ENCODE data around the gene LRRC49. TPM values are rescaled to one million over a fixed set of nuclear protein-coding genes. Genes with fewer than 3 reads are reported as not detected.

Gene LRRC49
- total RNA-seq, 6 experiments from 2014 or later: 0.25 to 0.79 (median 0.57) TPM

- DNase-seq: no peak
- Histone ChIP-seq H3K36me3 (no peaks in the 10 kb centered on the region), H3K27ac (no peak overlapping the region), H3K4me3 (no peak overlapping the region), H3K9me3 (no peaks in the 10 kb centered on the region), H3K4me1 (no peaks in the 10 kb centered on the region), H3K27me3 (no peaks in the 10 kb centered on the region)
- ATAC-seq: no peak
- 63% methylated on average over 9 of the region's 11 CpGs for WGBS (ENCODE audit: insufficient coverage, low coverage, low lambda C conversion rate, missing lambda C conversion rate)
- intact Hi-C loops (cut with DNase I): no loop called here
- TF ChIP-seq POLR2A (IDR thresholded peaks at IDR 0.05) (no peak), CTCF (IDR thresholded peaks at IDR 0.05) (no peak)
Observed at GRCh38 chr15:71093054-71094024, 200.7 kb downstream of the LRRC49 start.

- intact Hi-C loops (cut with DNase I): no loop called here
- no peak for TF ChIP-seq POLR2A (IDR thresholded peaks at IDR 0.05)
- no peak for TF ChIP-seq CTCF (IDR thresholded peaks at IDR 0.05)
- WGBS (ENCODE audit: insufficient coverage, low coverage, low lambda C conversion rate, missing lambda C conversion rate): 80% methylated on average over 1 of the region's 2 CpGs
- Histone ChIP-seq H3K9me3 (no peaks in the 10 kb centered on the region), H3K36me3 (no peaks in the 10 kb centered on the region), H3K4me3 (no peak overlapping the region), H3K4me1 (no peaks in the 10 kb centered on the region), H3K27me3 (no peaks in the 10 kb centered on the region), H3K27ac (no peak overlapping the region)
- no peak for ATAC-seq
- no peak for DNase-seq
Observed at GRCh38 chr15:71094137-71094536, 201.5 kb downstream of the LRRC49 start.

GRCh38 chr15:71096676-71097075 is 204.1 kb downstream of the LRRC49 start:
- TF ChIP-seq CTCF (IDR thresholded peaks at IDR 0.05) (no peak), POLR2A (IDR thresholded peaks at IDR 0.05) (no peak)
- H3K36me3 ChIP-seq: no peaks in the 10 kb centered on the region
- WGBS (ENCODE audit: insufficient coverage, low coverage, low lambda C conversion rate, missing lambda C conversion rate): 56% methylated on average over 3 of the region's 3 CpGs
- intact Hi-C loops (cut with DNase I): no loop called here
- ATAC-seq: no peak
- no peaks in the 10 kb centered on the region for H3K4me1 ChIP-seq
- no peak overlapping the region for H3K27ac ChIP-seq
- H3K9me3 ChIP-seq: no peaks in the 10 kb centered on the region
- no peak overlapping the region for H3K4me3 ChIP-seq
- no peaks in the 10 kb centered on the region for H3K27me3 ChIP-seq
- DNase-seq: no peak

- intact Hi-C loops (cut with DNase I): no loop called here
- TF ChIP-seq CTCF (IDR thresholded peaks at IDR 0.05) (no peak), POLR2A (IDR thresholded peaks at IDR 0.05) (no peak)
- H3K36me3 ChIP-seq: no peaks in the 10 kb centered on the region
- peaks cover 0 to 2% (median 0%) of the 10 kb centered on the region in 4 donors for H3K4me1 ChIP-seq
- no peak overlapping the region for H3K4me3 ChIP-seq
- ATAC-seq: no peak
- H3K27ac ChIP-seq: no peak overlapping the region
- 84% methylated on average over 3 of the region's 4 CpGs for WGBS (ENCODE audit: insufficient coverage, low coverage, low lambda C conversion rate, missing lambda C conversion rate)
- DNase-seq: no peak
- no peaks in the 10 kb centered on the region for H3K9me3 ChIP-seq
- no peaks in the 10 kb centered on the region for H3K27me3 ChIP-seq
Observed at GRCh38 chr15:71097890-71098289, 205.3 kb downstream of the LRRC49 start.
